CD4-positive, alpha-beta T cell treated with Interleukin-6 at 100 ng/mL for 8 hours (primary cell): ENCODE data around the gene ERICH2.
"Not testable (repeated sequence)": the region's sequence is repeated elsewhere in the genome, so short reads cannot be mapped to it uniquely, and the experiment has no call there.

Source experiments
- DNase-seq: peaks from one replicate; pipeline ENCODE4 v3.0.0-alpha.2; 2020; ENCODE audit warnings: mixed read lengths, low spot score

Gene ERICH2, protein sequence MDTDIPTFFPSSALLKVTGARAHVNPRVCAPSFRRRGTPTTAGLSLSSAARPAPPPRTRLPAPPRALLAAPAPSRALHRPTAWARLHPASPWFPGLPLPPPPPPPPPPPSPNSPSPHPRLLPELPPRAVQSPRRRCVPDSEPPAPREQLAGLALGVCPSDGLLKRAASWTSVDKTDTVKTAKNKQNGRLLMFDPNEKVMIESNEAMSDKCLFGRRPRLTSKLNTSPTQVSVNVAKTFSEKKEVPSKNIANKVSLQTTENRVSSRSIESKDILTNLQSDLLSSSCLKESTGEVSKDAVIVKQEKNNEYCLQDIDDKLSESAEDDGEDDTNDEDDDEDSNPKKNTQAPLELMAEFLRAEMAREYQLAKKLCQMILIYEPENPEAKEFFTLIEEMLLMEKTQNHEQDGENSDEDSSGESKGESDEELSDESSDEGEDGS

DNA sequence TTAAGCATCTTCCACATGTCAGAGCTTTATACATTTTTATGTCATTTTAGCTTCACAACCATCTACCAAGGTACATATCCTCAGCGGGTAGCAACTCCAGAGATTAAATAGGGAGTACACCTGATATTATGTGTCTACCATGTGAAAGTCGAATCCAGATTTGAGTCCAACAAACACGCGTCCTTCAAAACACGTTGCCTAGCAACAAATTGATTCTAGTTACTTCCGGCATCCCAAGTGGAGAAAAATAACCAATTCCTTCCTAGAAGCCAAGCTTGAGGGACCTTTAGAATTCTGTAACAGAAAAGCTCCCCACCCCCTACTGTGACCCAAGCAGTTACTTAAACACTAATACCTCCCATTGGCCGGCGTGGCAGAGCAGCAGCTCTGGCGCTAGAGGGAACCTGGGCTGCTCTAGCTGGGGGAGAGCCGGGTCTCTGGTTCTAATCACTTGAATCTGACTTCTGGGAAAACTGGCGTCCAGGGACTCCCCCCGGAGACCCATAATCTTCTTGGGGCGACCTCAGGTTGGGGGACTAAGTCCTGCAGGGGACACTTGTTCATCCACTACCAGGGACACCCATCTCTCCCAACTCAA lies at the start of gene ERICH2:
Gene ERICH2, plus strand, starts transcription at position 371 of the 598 bp plus-strand sequence. CDS start 304 bp downstream, outside the sequence.
- peak; percentile 6 for DNase-seq

DNA sequence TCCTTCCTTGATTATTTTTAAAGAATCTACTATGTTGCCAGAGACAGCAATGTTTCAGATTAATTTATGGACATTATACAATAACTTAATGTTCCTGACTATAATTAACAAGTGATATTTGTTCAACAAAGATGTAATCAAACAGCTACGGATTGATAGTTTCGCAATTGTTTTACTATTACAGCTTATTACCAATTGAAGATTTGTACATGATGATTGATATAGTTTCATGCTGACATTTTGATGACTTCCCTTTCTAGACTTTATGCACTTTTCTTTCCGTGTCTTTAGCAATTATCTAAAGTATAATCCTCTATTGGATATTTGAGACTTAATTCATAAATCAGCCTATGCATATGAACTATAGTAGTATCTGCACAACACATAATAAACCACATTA lies 48.5 kb upstream of the ERICH2 start:
- DNase-seq, result no peak

DNA sequence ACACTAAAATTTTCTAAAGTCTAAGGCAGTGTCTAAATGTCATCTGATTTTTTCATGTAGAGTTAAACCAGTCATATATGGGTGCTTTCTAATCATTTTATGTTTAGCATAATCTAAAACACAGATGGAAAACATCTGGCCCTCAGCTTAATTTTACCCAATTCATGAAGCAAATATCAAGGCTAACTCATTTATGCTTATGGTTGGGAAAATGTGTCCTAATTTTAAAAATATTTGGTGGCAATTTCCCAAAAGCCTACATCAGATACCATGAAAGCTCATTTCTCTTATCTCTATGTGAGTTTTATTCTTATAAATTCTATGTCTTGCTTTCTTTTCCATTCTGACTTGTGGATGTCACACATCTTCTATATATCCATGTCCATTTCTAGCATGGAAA lies 47.9 kb upstream of the ERICH2 start:
- DNase-seq, result no peak

DNA sequence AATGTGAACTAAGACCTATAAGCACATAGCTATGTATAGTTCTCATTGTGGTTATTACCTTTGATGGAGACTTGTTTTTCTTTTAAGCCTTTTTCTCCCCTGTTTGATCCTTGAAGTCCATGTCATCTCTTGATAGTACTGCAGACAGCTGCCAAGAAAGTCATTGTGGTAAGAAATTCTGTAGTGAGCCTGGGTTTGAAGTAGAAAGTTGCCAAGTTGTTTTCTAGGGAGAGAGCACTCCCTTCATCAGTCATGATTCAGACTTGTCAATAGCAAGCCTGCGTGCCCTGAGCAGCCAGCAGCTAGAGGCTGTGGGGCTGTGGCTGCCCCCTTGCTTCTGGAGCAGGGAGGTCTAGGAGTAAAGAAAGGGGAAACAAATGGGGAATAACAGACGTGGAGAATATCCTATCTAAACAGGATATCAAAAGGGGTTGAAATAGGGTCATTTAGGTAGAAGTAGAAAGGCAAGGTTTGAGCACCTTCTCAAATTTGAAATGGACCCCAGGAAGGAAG lies 46.7 kb upstream of the ERICH2 start:
- DNase-seq, result no peak

DNA sequence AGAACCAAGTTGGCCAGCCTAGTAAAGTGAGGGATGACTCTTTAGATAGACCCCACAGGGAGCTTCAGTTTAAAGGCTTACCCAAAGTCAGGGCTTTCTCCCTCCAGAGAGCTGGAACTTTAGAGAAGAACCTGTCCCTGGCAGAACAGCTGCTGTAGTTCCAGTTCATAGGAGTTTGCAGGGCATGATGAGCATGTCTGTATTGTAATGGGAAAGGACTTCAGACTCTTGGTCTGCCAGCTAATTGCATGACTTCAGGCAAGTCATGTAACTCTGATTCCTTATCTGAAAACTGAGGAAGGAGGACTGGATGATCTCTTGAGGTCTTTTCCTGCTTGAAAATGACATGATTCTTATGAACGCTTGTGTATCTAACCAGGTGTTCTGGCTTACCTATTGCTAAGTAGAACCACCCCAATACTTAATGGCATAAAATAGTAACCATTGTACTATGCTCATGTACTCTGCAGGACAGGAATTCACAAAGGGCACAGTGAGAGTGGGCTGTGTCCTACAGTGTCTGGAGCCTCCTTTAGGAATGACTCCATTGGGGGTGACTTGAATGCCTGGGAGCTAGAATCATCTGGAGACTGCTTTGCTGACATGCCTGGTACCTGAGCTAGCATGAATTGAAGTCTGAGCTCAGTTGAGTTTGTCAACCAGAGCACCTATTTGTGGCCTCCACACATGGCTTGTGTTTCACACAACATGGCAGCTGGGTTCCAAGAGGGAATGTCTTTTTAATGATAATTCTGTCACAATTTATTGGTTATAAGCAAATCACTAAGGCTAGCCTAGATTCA lies 36.2 kb upstream of the ERICH2 start:
- DNase-seq, result no peak

DNA sequence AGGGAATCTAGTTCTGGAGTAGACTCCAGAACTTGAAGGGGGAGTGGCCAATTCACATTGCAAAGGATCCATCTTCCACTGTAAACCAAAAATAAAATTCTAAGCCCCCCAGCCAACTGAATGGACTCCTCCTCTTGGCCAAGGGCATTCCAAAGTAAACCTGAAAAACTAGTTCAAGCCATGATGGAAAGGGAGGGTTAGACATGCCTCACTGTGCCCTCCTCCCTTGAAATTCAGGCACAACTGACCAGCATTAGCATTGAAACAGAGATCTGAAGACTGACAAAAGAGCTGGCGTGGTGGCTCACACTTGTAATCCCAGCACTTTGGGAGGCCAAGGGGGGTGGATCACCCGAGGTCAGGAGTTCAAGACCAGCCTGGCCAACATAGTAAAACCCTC lies 35.6 kb upstream of the ERICH2 start:
- DNase-seq, result not testable (repeated sequence)

DNA sequence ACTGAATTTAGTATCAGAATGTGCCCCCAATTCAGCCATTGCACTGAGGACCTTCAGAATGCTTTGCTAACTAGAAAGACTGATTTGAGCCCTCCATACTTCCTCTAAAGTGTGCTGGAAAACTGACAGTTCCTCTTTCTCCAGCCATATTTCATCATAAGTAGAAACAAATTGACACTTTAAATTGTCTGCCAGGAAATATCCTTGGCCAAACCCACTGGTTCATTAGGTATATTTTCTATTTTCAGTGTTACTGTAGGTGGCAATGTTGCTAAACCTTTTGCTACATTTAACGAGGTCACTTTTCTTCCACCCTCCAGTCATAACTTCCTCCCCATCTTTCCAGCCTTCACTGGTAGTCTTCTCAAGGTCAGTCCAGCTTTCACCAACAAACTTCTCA lies 33.5 kb upstream of the ERICH2 start:
- DNase-seq, result no peak

DNA sequence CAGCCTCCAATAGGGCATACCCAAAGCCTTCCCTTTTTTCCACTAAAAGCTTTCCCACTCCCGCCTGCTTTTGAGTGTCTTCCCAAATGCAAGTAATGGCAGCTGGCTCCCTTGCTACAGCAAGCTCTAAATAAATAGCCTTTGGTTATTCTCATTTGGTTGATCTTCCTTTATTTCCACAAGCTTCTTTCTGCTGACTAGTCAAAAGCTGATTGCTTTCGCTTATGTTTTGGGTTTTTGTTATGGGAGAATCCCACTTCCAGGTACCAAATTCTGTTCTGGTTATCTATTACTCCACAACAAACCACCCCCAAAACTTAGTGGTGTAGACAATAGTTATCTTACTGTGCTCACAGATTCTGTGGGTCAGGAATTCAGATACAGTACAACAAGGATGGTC lies 32.8 kb upstream of the ERICH2 start:
- DNase-seq, result no peak

DNA sequence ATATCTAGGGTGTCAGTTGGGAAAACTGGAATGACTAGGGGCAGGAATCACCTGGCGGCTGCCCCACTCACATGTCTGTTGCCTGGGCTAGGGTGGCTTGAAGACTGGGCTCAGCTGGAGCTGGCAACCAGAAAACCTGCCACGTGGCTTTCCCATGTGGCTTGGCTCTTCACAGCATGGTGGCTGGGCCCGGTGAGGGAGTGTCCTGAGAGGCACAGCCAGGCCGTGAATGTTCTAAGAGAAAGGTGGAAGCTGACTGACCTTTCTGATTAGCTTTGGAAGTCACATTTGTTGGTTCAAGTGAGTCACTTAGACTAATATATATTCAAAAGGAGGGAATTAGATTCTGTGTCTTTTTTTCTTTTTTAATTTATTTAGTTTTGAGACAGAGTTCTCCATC lies 32.4 kb upstream of the ERICH2 start:
- no peak for DNase-seq

DNA sequence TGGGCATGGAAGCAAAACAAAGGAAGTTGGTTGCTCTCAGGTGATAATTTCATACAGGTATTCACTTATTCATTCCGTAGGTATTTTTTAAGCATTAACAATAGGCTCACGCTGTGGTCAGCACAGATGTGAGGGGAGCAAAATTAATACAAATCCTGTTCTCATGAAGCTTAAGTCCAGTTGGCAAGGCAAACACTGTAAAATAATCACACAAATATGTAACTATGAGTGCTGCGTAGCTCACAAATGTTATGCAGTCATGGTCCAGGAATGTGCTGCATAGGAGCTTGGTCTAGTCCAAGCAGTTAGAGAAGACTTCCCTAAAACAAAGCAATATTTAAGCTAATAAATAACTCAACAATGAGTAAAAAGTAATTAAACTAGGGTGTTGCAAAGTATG lies 31.1 kb upstream of the ERICH2 start:
- no peak for DNase-seq

DNA sequence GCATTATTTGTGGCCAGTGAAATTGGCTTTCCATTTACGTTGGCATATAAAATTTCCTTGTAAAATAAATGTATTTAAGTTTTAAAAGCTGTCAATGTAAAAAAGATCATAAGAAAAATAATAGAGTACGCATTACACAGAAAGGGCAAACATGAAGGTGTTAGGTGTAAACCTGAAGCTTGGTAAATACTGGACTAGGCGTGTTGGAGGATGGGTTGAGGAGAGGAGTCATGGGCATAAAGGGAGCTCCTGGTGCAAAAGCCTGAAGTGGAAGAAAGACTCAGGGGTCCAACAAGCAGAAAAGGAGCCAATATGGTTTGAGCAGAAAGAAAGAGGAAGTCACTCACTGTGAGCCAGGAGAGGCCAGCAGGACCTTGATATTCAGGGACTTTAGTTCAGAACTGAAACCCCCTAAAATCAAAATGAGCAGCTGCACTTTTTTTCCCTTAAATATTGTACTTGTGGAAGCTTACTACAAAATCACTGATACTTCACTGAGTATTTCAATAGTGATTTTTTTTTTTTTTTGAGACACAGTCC lies 30.6 kb upstream of the ERICH2 start:
- DNase-seq, result no peak

DNA sequence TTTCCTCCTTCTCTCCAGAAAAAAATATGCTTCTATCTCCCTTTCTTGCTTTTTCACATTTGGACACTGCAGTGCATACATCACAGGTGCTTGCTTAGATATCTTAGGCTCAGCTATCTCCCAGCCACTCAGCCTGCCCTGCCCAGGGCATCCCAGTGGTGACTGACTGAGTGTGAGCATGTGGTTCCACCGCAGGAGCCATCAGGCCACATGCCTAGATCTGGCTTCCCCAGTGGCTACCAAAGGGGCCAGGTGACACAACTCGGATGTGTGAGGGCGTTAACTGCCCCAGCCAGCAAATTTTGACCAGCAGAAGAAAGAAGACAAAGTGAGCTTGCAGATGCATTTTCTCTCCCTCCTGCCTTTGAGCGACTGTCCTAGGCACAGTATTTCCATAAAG lies 29.5 kb upstream of the ERICH2 start:
- DNase-seq, result no peak

DNA sequence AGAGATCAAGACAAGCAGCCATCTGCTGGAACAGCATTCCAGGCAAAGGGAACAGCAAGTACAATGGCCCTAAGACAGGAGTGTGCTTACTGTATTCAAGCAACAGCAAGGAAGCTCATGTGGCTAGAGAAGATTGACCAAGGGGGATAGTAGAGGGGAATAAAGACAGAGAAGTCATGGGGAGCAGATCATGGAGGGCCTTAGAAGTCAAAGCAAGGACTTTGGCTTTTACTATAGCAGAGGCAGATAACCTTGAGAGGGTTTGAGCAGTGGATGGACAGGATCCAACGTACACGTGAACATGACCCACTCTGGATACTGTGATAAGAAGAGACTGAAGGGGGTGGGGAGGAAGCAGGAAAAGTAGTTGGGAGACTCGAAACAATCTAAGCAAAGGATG lies 28.2 kb upstream of the ERICH2 start:
- DNase-seq, result no peak

DNA sequence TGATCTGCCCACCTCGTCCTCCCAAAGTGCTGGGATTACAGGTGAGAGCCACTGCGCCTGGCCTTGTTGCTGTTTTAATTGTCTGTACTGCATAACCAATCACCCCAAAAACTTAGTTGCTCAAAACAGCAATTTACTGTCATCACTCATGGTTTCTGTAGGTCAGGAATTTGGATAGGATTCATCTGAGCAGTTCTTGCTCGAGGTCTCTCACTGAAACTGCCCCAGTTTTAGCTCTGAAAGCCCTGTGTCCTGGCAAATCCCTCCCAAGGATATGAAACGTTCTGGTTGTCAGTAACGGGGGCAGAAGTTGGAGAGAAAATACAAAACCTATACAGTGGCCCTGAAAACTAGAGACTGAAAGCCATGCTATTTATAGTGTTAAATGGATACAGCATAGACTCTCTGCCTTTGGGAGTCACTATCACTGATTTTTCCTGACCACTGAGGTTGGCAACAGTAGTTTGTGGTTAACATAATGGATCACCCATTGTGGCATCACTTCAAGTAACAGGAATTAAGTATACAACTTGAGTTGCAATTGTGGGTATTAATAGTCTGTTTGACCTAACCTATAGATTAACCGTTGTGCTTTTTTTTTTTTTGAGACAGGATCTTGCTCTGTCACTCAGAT lies 27.2 kb upstream of the ERICH2 start:
- no peak for DNase-seq

DNA sequence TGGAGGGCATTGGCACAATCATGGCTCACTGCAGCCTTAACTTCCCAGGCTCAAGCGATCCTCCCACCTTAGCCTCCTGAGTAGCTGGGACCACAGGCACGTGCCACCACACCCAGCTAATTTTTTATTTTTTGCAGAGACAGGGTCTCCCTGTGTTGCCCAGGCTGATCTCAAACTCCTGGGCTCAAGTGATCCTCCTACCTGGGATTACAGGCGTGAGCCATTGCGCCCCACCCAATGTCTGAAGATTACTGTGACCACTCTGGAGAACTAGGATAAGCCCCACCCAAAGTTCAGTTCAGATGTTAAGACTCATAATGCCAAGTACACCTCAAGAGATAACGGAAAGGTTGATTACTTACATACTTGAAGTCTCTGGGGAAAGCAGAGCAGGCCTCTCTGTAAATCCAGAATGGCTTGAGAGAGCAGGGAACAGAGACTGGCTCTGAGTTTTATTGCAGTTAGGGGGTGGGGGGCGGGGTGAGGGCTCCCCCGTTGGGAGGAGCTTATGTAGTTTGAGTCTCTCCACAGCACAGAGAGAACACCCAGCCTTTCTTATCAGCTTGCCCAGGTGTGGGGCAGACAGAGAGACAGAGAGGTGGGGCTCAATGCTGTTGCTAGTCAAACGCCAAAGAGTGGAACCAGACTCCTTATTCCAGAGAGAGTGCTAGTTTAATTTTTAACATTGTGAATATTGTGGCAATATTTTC lies 26.5 kb upstream of the ERICH2 start:
- DNase-seq, result no peak

DNA sequence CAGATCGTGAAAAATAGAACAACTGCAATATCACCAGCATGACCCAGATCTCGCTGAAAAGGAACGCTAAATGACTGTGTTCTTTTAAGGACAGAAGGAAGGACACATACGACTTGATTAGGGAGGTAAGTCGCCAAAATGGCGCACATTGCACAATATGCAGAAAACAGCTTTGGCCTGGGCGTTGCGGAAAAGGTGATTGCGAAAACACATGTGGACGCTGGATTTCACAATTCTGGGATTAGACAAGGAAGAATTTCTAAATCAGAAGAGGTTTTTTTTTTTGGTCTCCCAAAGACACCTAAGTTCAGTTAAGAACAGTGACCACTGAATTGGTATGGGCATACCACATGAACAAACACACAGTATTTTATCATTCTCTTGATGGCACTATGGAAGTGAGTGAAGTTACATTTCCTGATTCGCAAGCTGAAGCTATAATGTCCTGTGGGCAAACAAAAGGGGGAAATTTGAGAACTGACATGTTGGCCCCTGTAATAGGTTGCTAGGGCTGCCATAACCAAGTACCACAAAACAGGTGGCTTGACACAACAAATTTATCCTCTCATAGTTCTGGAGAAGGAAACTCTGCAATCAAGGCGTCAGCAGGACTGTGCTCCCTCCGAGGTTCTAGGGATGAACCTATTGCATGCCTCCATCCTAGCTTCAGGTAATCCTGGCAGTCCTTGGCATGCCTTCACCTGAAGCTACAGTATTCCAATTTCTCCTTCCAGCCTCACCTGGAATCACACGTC lies 25.8 kb upstream of the ERICH2 start:
- no peak for DNase-seq

DNA sequence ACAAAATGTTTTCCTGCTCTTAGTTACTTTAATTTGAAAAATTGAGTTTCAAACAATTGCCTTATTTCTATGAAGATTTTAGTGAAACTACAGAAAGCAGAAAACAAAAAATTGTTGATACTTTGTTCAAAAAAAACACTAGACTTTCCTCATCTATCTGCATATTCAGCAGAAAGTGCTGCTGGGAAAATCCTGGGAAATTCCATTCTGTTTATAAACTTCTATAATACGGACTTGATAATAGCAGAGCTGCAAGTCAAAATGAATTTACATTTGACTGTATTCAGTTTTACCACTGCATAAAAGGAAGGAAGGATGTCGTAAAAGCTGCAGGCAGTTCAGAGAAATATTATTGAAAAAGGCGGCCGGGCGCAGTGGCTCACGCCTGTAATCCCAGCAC lies 24.9 kb upstream of the ERICH2 start:
- no peak for DNase-seq

DNA sequence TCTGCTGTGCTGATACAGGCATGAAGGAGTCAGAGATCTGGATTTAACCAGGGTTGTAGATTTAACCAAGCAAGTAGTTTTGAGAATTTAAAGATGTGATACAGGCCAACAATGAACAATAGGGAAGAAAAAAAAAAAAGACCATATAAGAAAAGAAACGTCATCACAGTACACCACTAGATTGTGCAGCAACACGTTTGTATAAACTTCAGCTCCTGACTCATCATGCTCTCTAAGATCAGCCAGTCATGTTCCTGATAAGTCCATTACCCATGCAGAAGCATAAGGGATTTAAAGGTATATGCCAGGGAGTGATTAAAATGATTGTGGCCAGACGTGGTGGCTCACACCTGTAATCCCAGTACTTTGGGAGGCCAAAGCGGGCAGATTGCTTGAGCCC lies 22.3 kb upstream of the ERICH2 start:
- no peak for DNase-seq

DNA sequence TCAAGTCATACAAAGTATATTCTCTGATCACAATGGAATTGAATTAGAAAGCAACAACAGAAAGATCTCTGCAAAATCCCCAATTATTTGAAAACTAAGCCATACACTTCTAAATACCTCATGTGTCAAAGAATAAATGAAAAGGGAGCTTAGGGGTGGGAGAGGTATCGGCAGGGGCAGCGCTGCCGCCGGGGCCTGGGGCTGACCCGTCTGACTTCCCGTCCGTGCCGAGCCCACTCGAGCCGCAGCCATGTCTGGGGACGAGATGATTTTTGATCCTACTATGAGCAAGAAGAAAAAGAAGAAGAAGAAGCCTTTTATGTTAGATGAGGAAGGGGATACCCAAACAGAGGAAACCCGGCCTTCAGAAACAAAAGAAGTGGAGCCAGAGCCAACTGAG lies 18.6 kb upstream of the ERICH2 start:
- DNase-seq, result not testable (repeated sequence)

DNA sequence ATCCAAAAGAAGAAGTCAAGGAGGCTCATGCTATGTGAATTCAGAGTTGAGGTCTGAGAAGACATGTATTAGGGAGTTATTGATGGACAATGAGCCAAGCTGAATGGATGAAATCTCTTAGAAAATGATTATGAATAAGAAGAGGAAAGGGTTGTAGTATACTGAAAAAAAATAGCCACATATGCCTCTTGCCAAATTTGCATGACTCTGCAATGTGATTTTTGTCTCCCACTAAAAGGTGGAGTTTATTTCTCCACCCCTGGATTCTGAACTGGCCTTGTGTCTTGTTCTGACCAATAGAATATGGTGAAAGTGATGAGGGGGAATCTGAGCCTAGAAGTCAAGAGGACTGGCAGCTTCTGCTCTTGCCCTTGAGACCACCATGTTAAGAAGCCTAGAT lies 8.6 kb upstream of the ERICH2 start:
- no peak for DNase-seq

DNA sequence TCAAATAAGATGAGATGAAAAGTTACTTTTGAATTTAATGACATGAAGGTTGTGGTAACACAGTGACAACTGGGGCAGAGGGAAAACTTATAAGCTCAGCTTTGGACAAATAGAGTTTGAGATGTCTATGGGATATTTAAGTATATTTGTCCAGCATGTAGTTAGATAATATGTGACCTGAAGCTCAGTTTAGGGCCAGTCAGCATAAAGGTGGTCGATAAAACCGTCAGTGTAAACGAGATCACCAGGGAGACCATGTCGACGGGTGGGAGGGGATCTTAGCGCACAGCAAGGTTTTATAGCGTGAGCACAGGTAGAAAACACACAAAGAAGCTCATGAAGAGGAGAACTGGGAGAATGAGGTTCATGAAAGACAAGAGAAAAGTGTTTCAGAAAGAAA lies 7.4 kb upstream of the ERICH2 start:
- no peak for DNase-seq
